ENCODE data around the gene PLEKHA3. TPM values are rescaled to one million over a fixed set of nuclear protein-coding genes. Genes with fewer than 3 reads are reported as not detected.

Gene PLEKHA3
- total RNA-seq = 41.4 TPM
- long read RNA-seq, full-length matches to known transcripts = 42 of 43 reads
- long read RNA-seq, partial matches to known transcripts = 0 of 43 reads
- long read RNA-seq, other reads (novel, unspliced or antisense) = 1 of 43 reads

DNA sequence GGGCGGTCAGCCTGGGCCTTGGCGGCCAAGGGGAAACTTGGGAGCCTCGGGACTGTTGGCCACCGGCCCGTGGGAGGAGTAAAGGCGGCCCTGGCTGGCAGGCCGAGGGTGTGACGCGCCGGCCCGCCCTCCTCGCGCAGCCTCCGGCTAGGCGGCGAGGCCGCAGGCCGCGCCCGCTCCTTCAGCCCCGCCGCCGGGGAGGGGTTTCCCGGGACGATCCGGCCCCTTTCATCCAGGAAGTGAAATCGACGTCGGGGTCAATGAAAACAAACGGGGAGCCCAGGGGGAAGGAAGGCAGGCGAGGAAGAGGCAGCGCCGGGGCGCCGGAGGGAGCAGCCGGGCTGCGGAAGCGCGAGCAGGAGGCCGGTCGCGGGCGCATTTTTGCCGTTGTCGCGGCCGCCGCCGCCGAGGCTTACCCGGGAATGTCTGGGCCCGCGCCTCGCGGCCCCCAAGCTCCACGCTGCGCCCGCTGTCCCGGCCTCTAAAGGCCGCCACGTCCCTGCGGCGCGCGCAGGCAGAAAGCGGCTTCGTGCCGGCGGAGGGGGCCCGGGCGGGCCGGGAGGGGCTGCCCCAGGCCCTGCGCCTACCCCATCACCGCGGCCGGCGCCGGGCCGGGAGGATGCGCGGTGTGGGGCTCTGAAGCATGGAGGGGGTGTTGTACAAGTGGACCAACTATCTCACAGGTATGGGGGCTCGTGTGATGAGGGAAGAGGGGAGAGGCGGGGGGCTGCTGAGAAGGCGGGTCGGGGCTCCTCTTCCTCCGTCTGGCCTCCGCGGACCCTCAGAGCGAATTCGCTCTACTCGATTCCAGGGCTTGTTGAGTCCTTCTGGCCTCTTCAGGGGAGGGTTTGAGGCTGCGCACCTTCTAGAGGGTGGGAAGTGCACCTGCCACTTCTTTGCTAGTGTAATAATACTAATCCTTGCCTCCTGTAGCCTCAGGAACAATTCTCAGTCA is at the start of gene PLEKHA3:
Gene PLEKHA3, plus strand, starts transcription at position 231 of the 955 bp plus-strand sequence. Its CDS starts 413 bp downstream, at position 644.
- H3K4me1 ChIP-seq = peaks cover 79% of the 10 kb centered on the region
- TF ChIP-seq, protein P1, sequence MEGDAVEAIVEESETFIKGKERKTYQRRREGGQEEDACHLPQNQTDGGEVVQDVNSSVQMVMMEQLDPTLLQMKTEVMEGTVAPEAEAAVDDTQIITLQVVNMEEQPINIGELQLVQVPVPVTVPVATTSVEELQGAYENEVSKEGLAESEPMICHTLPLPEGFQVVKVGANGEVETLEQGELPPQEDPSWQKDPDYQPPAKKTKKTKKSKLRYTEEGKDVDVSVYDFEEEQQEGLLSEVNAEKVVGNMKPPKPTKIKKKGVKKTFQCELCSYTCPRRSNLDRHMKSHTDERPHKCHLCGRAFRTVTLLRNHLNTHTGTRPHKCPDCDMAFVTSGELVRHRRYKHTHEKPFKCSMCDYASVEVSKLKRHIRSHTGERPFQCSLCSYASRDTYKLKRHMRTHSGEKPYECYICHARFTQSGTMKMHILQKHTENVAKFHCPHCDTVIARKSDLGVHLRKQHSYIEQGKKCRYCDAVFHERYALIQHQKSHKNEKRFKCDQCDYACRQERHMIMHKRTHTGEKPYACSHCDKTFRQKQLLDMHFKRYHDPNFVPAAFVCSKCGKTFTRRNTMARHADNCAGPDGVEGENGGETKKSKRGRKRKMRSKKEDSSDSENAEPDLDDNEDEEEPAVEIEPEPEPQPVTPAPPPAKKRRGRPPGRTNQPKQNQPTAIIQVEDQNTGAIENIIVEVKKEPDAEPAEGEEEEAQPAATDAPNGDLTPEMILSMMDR (IDR thresholded peaks at IDR 0.05; ENCODE audit: borderline replicate concordance) = no peak
- H3K36me3 ChIP-seq = no peaks in the 10 kb centered on the region
- H3K27ac ChIP-seq (replicated peaks) = peak within 1 kb of the TSS; percentile 90
- intact Hi-C loops (cut with micrococcal nuclease) = no loop called here
- peak; percentile 97 for DNase-seq
- no peaks in the 10 kb centered on the region for H3K27me3 ChIP-seq (ENCODE audit: low read depth)
- peak within 1 kb of the TSS; percentile 83 for H3K4me3 ChIP-seq
- no peaks in the 10 kb centered on the region for H3K9me3 ChIP-seq (replicated peaks)

DNA sequence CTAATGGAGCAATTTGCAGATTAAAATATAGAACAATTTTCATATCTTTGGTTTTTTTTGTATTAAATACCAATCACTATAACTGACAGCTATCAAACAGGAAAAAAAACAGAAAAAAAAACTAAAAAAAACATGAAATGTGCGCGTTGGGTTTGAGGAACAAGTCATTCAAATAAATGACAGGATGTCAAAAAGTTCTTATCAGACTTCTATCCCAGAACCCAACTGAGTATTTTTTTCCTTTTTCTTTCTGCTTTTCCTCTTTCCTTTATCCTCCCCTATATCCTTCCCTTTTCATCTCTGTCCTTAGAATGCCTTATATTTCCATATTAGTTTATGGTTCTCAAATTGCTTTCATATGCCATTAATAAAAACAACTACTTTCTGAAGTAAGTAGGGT is 43.6 kb upstream of the PLEKHA3 start:
- Histone ChIP-seq H3K4me1 (no peaks in the 10 kb centered on the region), H3K27ac (replicated peaks) (no peak overlapping the region), H3K36me3 (peaks cover 93% of the 10 kb centered on the region), H3K9me3 (replicated peaks) (no peaks in the 10 kb centered on the region), H3K27me3 (ENCODE audit: low read depth) (no peaks in the 10 kb centered on the region), H3K4me3 (no peak overlapping the region)
- intact Hi-C loops (cut with micrococcal nuclease) = no loop called here
- DNase-seq = no peak
- TF ChIP-seq, protein P1 (IDR thresholded peaks at IDR 0.05; ENCODE audit: borderline replicate concordance) = no peak

DNA sequence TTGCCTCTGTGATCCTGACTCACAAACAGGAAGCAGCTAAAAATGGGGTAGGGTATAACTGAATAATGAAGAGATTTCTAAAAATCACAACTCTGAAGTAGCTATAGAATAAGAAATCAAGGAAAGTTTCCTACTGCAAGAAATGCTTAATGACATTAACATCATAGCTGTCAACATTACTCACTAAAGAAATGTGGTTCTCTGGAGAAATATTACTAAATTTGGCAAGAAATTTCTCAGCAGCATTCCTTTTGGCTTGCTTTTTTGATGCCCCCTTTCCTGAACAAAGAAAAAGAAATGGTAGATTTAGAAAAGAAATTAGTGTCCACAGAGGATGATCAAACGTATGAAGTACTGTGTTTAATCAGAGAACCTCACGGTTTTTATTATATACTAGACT is 38.8 kb upstream of the PLEKHA3 start:
- Histone ChIP-seq H3K27me3 (ENCODE audit: low read depth) (no peaks in the 10 kb centered on the region), H3K27ac (replicated peaks) (no peak overlapping the region), H3K4me1 (no peaks in the 10 kb centered on the region), H3K9me3 (replicated peaks) (no peaks in the 10 kb centered on the region), H3K36me3 (peaks cover 93% of the 10 kb centered on the region), H3K4me3 (no peak overlapping the region)
- DNase-seq = no peak
- intact Hi-C loops (cut with micrococcal nuclease) = no loop called here
- TF ChIP-seq, protein P1 (IDR thresholded peaks at IDR 0.05; ENCODE audit: borderline replicate concordance) = no peak

DNA sequence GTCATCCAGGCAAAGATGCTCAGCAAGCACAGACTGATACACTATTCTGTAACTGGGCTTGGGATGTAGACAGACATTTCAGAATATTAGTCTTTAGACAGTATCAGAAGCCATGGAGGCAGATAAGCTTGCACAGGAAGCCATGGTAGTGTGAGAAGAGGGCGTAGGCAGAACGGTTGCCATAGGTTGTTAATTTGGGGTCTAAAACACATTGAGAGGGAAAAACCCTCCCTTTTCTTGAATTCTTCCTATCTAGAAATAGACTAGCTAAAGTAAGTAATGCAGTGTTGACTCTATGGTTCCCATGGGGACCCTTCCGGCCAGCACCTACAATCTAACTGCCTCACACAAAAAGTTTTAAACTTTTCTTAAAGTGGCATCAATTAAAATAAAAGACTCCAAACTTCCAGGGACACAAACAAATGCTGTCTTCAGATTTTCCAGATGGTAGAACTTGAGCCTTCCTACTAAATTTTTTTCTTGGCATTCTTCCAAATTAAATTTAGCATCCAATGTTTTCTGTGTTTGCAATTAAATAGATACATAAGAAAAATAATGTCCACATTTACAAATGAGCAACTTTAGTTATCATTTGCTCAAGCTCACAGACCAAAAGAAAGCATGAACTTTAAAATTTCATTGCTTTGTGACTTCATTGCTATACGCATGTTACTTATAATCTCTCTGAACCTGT is 31.1 kb upstream of the PLEKHA3 start:
- intact Hi-C loops (cut with micrococcal nuclease) = no loop called here
- Histone ChIP-seq H3K9me3 (replicated peaks) (no peaks in the 10 kb centered on the region), H3K4me1 (peaks cover 44% of the 10 kb centered on the region), H3K36me3 (peaks cover 33% of the 10 kb centered on the region), H3K27me3 (ENCODE audit: low read depth) (no peaks in the 10 kb centered on the region), H3K4me3 (peak overlapping the region; percentile 91), H3K27ac (replicated peaks) (peak overlapping the region; percentile 99)
- TF ChIP-seq, protein P1 (IDR thresholded peaks at IDR 0.05; ENCODE audit: borderline replicate concordance) = no peak
- no peak for DNase-seq

DNA sequence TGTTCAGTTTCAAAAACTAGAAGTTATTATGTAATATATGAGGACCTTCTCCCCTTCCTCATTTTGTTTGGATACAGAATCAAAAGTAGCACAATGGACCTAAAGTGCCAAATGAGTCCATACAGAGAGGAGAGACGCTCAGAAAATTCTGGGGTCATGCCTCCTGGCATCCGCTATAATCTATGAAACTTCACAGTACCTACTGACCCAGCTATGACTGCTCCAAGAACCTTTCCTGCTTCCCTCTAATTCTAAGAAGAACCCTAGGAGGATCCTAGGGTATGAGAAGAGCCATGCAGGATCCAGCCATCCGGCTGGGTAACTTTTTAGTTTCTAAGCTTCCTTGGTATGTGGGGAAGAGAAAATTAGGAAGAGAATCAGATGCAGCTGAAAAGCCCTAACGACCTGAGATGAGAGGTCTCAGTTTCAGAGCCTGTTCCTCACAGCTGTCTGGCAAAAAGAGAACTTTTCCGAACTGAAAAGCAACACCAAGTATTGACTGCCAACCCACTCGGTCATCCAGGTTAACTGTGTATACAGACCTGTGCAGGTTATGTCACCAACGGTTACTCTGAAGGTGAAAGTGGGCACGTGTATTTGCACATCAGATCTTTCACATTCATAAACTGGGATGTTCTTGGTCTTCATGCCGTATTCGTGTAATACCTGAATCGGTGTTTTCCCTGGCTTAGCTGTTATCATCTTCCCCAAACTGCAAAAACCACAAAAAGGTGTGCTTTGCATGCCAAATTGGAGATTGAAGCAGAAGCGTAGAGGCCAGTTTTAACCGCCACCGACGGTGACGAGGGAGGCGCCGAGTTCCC is 30.3 kb upstream of the PLEKHA3 start:
- Histone ChIP-seq H3K4me1 (peaks cover 44% of the 10 kb centered on the region), H3K27me3 (ENCODE audit: low read depth) (no peaks in the 10 kb centered on the region), H3K27ac (replicated peaks) (peak overlapping the region; percentile 99), H3K9me3 (replicated peaks) (no peaks in the 10 kb centered on the region), H3K4me3 (peak overlapping the region; percentile 91), H3K36me3 (peaks cover 25% of the 10 kb centered on the region)
- DNase-seq = no peak
- intact Hi-C loops (cut with micrococcal nuclease) = no loop called here
- TF ChIP-seq, protein P1 (IDR thresholded peaks at IDR 0.05; ENCODE audit: borderline replicate concordance) = no peak

All from left ventricle myocardium inferior (tissue), 1 donor.